KBM-7 (cell line): ENCODE results near the gene HDHD3.
"Not testable (repeated sequence)": the region's sequence is repeated elsewhere in the genome, so short reads cannot be mapped to it uniquely, and the experiment has no call there.

ENCODE experiments used
- DNase-seq: peaks from one replicate; pipeline ENCODE4 v3.0.0-alpha.2; 2015
- in situ Hi-C: fragments of 300-500 bp; cut with MboI; formaldehyde crosslinking; loops from 2 replicates; pipeline ENCODE4 v1.14.3; 2020; ENCODE audit warnings: low sequenced_read_pairs, low pct_unique_long_range_greater_than_20kb, mixed read lengths

The HDHD3 gene, protein sequence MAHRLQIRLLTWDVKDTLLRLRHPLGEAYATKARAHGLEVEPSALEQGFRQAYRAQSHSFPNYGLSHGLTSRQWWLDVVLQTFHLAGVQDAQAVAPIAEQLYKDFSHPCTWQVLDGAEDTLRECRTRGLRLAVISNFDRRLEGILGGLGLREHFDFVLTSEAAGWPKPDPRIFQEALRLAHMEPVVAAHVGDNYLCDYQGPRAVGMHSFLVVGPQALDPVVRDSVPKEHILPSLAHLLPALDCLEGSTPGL

DNA sequence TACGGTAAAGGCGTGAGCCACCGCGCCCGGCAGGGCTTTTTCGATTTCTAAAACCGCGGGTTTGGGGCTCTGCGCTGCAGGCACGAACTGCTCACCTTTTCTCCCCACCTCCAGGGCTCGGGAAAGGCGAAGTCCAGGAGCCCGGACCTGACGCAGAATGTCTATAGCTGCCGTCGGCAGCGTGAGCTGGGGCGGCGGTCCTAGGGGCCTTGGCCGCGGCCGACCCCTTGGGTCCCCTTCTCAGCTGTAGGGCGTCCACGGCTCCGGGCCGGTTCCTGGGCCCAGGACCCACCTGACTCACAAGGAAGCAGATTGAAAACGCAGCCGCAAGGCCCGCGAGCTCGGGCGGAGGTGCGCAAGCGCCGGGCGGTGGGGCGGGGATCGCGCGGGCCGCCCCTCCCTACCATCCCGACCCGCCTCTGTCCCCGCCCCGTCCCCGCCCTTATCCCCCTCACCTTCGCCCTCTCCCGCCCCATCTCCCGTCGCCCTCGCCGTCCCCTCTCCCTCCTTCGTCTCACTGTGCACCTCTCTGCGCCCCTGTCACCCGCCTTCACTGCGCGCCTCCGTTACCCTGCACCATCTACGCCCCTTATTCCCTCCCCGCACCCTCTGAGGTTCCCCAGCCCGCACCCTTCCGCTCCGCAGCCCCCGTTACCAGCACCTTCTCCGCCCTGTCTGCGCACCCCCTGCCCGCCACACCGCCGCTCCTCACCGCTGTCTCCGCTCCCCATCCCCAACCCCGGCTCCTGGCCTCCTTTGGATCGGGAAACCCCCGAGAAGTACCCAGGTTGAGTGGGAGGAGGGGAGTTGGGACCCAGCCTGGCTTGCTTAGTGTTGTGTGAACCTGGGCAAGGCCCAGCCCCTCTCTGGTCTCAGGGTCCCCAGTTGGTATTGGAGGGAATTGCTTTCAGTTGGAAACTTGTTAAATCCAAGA, at the start of gene HDHD3:
TSS of gene HDHD3 (minus strand) at position 353 of the 934 bp plus-strand sequence. CDS start 2,632 bp downstream, outside the sequence.
- peak; percentile 82 for DNase-seq
- in situ Hi-C loops: no loop called here

DNA sequence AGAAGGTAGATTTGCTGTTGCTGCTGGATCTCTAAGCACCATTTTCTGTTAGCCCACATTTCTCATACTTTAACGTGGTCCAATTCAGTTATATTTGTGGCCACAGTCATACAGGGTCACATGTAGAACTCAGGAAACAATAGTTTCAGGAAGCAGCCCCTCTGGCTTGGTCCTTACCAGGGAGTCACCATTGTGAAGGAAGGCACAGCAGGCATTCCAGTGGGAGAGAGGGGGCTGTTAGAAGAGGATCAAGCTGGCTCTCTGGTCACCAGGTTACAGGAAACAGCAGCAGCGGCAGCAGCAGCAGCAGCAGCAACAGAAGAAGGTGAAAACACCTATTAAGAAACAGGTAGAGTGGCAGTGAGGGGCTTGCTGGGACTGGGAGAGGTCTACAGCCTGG, 48.3 kb upstream of the HDHD3 start:
- DNase-seq: no peak
- in situ Hi-C loops: no loop called here

DNA sequence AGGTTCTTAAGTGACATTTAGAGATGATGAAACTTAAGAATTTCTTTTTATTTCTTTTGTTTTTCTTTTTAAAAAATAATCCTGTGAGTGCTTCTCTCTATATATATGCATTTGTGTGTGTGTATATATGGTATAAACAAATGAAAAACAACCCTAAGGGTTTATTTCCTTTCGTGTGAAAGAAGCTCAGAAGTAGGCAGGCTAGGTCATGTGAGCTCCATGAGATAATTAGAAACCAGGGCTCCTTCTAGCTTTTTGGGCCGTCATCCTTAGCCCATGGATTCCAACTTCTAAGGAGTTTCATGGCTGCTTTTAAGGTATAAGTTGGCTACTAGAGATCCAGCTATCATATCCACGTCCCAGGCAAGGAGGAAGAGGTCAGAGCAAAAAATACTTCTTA, 44.9 kb upstream of the HDHD3 start:
- in situ Hi-C loops: no loop called here
- DNase-seq: no peak

DNA sequence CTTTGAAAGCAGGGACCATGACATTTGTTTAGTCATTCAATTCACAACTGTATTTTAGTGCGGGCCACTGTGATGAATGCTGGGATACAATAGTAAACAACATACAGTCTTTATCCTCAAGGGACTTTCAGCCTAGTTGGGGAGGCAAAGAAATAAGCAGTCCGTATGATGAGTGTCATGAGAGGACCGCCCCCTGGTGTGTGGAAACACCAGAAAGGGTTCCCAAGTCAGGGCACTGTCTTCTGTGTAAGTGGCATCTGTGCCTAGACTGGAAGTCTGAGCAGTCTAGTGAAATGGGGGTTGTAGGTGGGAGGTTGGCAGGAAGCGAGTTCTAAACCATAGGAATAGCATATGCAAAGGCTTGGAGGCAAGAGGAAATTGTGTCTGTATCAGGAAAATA, 40.6 kb upstream of the HDHD3 start:
- in situ Hi-C loops: no loop called here
- no peak for DNase-seq

DNA sequence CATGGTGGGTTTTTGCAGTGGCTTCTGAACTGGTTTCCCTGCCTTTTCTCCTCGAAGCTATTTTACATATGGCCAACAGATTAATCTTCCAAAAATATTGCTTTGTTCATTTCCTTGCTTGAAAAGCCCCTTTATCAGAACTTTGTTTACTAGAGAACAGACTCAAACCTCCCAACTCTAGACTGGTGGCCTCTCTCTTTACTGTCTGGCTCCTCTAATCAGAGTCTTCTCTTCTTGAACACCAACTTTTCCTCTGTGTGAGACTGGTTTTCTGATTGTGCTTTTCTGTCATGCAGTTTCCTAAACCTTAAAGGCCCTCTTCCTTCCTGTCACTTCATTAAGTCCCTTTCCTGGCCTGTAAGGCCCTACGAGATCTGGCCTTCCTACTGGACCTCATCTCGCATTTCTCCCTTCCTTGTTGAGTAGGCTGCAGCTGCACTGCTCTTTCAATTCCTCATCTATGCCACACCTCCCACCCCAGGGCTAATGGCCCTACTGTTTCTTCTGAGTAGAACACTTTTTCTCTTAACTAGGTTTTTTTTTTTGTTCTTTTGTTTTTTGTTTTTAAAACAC, 39.4 kb upstream of the HDHD3 start:
- in situ Hi-C loops: no loop called here
- DNase-seq: no peak

DNA sequence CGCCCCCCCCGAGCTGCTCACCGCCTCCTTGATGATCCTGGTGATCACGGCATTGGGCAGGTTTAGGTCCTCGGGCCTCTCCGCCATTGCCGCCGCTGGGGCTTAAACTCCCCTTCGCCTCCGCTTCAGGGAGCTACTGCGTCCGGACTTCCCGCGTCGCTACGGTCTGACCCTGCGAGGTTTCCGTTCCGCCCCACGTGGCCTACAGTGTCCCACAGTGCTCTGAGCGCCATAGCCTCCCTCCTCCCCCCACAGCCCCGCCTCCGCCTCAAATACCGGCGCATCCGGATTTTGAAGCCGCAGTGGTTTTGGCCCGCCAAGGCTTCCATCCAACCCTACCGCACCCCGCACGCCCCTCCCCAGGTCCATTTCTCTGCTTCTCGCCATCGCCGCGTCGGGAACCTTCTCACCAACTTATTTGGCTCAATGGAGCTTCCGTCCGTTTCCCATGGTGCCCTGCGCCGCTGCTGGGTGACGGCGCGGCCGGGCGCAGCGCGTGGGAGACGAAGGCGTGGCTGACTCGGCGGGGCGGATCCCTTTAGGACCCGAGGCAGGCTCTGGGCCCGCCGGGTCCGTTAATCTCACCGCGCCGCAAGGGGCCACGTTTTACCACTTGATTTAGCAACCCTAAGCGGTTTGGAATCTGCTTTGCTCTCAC, 33.5 kb upstream of the HDHD3 start, which contains the start of the genes C9orf43 and POLE3:
TSS of gene C9orf43 (plus strand) at position 541 of the 658 bp plus-strand sequence. CDS start 2,747 bp downstream, outside the sequence.
TSS of gene POLE3 (minus strand) at position 469 of the 658 bp plus-strand sequence. CDS start at position 87, 382 bp downstream.
- in situ Hi-C loops: no loop called here
- peak; percentile 98 for DNase-seq

DNA sequence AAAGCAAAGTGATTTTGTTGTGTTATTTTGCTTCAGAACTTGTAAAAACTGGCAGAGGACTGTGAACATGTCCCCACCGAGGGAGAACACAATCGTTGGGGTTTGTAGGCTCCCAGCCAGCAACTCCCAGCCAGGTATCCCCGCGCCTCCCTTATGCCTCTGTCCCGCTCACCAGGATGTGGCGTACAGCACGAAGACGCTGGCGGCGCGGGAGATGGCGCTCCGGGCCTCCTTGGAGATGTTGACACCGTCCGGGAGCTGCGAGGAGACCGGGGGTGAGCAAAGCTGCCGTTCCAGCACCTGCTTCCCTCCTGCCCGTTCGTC, 33.1 kb upstream of the HDHD3 start:
- DNase-seq: no peak
- in situ Hi-C loops: no loop called here

DNA sequence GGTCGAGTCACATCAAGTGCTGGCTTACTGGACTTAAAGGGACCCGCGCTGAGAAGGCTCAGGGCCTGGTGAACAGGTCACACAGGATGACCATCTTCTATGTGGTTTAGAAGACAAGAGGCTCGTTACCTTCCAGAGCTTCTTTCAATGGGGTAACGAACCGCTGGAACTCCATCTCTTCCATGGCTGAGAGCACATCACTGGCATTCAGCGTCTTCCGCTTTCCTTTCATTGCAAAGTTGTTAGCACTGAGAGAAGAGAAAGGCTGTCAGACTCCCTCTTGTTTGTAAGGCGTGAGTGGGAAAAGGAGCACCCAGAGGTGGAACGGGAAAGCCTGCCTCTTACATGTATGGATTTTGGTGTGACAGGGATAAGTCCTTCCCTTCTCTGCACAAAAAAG, 32.7 kb upstream of the HDHD3 start:
- in situ Hi-C loops: no loop called here
- no peak for DNase-seq

DNA sequence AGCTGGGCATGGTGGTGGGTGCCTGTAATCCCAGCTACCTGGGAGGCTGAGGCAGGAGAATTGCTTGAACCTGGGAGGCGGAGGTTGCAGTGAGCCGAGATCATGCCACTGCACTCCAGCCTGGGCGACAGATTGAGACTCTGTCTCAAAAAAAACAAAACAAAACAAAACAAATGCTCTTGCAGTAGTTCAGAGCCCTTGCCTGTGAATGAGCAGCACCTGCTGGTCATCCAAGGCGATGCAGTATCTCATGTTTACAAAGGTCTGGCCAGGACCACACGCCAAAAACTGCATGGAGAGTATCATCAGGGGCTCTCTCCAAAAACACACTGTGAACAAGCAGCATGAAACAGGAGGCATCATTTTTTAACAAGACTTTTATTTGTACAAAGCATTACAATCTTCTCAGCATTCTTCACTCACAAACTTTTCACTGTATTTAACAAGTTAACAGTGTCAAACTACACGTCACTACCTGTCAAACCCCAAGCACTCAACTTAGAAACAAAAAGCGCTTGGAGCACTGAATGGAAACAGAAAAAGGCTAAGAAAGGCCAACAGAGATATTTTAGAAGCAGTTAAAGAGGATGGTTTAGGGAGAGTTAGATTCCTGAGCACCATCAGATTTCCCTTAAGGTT, 30.2 kb upstream of the HDHD3 start:
- peak; percentile 72 for DNase-seq
- in situ Hi-C loops: not testable (repeated sequence)

DNA sequence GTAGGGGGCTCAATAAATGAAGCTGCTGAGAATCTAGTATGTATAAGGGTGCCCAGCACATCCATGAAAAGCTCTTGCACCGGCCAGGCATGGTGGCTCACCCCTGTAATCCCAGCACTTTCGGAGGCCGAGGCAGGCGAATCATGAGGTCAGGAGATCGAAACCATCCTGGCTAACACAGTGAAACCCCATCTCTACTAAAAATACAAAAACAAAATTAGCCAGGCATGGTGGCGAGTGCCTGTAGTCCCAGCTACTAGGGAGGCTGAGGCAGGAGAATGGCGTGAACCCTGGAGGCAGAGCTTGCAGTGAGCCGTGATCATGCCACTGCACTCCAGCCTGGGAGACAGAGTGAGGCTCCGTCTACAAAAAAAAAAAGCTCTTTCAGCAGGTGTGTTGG, 29.6 kb upstream of the HDHD3 start:
- in situ Hi-C loops, DNase-seq: not testable (repeated sequence)

DNA sequence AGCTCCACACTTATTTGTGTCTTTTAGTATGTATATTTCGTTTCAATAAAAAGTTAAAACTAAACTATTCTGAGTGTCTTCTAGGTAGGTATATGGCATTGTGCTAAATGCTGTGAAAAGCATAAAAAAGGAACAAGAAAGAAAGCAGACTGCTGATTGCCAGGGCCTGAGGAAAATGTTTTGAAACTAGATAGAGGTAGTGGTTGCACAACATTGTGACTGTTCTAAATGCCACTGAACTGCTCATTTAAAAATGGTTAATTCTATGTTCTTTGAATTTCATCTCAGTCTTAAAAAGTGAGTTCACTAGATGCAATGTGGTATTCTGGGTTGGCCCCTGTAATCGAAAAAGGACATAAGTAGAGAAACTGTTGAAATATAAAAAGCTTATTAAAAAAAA, 26.9 kb upstream of the HDHD3 start:
- in situ Hi-C loops: no loop called here

DNA sequence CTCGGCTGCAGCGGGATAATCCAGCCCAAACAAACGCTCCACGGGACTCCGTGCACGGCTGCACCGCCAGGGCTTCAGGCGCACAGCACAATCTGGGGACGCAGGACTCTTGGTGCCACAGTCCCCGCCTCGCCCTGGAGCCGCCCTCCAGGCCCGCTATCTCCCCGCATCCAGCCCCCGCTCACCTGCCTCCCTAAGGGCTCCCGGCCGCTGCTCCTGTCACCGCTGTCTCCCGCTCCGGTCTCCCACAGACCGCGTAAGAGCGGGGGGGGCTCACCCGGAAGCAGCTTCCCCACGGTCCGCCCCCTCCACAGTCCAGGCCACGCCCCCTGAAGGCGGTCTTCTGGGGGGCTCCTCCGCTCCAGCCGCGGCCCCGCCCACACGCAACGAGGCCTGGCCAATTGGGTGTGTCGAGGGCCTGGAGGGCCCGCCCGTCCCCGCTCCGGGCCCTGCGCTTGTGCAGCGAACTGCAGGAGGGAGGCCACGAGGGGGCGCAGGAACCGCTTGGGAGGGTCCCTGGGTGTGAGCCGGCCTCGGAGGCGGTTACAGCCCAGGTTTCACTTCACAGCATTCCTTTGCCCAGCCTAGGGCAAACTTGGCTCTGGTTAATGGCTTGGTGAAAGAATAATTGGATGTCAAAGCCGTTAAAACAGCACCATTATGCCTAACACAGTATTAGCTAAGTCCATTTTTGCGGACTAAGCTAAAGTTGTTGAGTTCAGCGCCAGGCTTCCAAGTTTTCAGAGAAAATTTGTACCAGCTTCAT, 24.4 kb upstream of the HDHD3 start, which contains the start of gene ALAD:
TSS of gene ALAD (minus strand) at position 258 of the 766 bp plus-strand sequence. CDS start 7,725 bp downstream, outside the sequence.
- peak; percentile 99 for DNase-seq

More for the DNA sequence above, 26.9 kb upstream of the HDHD3 start:
- peak; percentile 32 for DNase-seq

DNA sequence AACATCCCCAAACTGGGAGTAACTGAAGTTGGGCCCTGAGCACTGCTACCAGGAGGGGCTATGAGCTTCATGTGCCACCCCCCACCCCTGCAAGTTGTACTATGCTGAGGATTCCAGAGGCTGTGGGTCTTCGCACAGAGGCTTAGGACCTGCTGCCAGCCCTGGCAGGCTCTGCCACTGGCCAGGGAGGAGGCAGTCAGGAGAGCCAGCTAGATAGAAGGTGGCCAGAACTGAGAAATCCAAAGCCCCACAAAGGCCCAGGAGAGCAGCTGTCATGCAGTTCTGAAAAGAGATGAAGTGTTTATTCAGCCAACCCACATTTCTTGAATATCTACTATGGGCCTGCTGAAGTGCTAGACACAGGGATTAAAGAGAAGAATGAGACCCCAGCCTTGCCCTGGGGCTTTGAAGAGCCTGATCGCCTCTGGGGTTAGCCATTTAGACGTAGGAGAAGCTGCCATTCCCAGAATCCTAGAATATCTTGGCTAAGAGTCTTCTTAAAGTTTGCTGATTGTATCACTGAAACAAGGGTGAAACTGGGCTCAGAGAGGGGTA, 22.9 kb upstream of the HDHD3 start:
- in situ Hi-C loops: no loop called here
- no peak for DNase-seq

More for the DNA sequence above, 24.4 kb upstream of the HDHD3 start, which contains the start of gene ALAD:
- in situ Hi-C loops: no loop called here

DNA sequence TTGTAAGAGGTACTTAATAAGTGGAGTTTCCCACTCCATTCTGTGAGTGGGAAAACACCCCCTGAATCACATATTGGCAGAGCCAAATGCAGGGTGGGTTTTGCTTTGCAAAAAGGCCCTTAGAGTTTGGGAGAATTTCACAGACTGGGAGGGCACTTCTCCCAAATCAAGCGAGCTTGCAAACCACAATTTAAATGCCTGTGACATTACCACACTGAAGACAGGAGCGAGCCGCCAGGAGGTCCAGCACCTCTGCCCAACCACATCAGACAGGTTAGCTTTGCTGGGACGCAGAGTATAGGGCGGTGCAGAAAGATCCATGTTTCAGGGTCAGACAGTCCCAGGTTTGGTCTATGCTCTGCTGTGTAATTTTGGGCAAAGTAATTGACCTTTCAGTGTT, 22.0 kb upstream of the HDHD3 start:
- in situ Hi-C loops: no loop called here
- no peak for DNase-seq

DNA sequence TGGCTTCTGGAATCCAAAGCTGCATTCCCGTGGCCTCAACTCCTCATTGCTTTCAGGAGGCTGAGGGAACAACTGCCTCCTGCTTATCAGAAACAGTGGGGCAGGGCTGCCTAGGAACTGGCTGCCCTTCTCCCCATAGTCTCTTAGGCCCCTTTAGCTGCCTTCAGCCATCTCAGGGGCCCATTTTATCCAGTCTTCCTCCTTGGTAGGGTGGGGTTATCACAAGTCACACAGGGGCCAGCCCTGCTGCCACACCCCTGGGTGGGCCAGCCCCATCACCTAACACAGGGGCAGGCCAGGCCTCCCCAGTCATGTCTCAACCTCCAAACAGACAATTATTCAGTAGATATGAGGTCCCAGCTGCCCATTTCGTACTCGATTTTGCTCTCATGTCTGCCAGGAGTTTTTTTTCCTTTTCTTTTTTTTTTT, 20.4 kb upstream of the HDHD3 start:
- in situ Hi-C loops: no loop called here
- no peak for DNase-seq

DNA sequence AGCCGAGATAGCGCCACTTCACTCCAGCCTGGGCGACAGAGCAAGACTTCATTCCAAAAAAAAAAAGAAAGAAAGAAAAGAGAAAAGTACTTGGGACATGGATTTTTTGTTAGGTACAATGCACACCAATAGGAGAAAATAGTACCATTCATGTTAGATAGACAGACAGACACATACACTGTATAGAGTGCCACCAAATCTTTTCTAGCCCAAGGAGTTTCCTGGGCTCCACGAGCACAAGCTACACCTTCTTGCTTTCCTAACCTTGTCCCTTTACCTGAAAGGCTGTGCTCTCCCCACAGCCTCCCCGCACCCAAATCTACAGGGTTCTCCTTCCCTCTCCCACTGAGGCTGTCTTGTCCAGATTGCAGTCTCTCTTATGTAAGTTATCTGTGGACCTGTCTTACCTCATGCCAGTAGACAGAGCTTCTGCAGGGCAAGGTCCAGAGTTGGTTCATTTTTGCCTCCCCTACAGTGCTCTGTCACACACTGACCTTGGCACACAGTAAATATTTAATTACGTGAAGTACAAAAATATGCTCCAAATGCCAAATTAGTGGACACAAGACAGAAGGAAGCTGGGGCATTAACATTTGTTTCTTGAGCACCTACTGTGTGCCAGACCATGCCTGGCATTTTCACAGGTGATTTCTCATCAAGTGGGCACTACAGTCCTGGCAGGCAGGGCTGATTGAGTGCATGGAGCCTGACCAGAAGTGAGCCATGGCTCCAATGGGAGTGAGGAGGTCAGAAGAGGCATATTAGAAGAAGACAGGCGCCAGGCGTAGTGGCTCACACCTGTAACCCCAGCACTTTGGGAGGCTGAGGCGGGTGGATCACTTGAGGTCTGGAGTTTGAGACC, 18.4 kb upstream of the HDHD3 start:
- DNase-seq: no peak
- in situ Hi-C loops: no loop called here

DNA sequence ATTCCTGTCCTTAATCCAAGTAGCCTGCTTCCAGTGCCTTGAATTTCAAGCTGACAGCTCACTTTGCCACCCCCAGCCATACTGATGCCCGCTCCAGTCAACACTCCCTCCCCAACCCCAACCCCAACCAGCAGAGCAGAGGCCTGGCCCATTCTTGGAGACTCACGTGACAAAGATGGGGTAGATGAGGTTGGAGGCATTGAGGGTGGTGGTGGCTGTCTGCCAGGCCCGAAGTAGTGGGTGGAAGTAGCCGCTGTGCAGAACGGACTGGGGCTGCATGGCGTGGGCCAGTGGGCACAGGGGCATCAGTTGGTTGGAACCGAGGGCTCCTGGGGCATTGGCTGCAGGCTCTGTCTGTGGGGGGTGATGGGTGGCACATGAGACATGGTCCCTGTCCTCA, 16.5 kb upstream of the HDHD3 start:
- no peak for DNase-seq
- in situ Hi-C loops: no loop called here
